Esophagus muscularis mucosa (tissue), 4 donors: Measurements from ENCODE around the gene YPEL1.

Experiments used
- EP300 ChIP-seq: sonication (generic); formaldehyde crosslinking; IDR thresholded peaks from one replicate; pipeline ENCODE4 v1.6.1; 2017; ENCODE audit warnings: antibody characterized with exemption
- POLR2A ChIP-seq: fragments of 450-650 bp; IDR thresholded peaks from one replicate; pipeline ENCODE4 v1.6.1; 2017; ENCODE audit warnings: antibody characterized with exemption, moderate library complexity, mild to moderate bottlenecking, low read depth
- POLR2AphosphoS5 ChIP-seq, 2 donors: sonication (generic); formaldehyde crosslinking; IDR thresholded peaks; one replicate each; pipeline ENCODE4 v1.6.1; 2017; ENCODE audit warnings: antibody characterized with exemption in 2 of 2
- TF ChIP-seq, protein P1 (sequence below), 3 experiments: fragments of 200-600 bp in 2 of 3; fragments of 450-650 bp in 1 of 3; sonication (generic) in 2 of 3; IDR thresholded peaks; one replicate each; pipeline ENCODE4 v1.5.1; 2017 to 2019; ENCODE audit warnings: antibody characterized with exemption in 3 of 3, mild to moderate bottlenecking in 2 of 3, moderate library complexity in 1 of 3

DNA sequence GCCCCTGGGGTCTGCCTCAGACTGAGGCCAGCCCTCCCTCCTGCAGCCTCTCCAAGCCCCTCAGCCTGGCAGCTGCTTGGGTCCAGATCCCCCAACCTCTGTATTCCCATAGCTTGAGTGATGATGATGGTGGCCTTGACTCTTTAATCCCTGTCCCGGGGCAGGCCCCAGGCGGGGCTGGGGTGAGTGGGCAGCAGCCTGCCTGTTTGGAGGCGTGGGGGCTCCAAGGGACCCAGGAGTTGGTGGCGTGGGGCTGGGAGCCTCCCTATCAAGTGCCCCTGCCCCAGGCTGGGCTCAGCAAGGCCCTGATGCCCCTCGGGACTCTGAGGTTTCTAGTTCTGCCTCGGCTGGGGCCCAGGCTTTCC, 47.3 kb downstream of the YPEL1 start:
- TF ChIP-seq, protein P1, sequence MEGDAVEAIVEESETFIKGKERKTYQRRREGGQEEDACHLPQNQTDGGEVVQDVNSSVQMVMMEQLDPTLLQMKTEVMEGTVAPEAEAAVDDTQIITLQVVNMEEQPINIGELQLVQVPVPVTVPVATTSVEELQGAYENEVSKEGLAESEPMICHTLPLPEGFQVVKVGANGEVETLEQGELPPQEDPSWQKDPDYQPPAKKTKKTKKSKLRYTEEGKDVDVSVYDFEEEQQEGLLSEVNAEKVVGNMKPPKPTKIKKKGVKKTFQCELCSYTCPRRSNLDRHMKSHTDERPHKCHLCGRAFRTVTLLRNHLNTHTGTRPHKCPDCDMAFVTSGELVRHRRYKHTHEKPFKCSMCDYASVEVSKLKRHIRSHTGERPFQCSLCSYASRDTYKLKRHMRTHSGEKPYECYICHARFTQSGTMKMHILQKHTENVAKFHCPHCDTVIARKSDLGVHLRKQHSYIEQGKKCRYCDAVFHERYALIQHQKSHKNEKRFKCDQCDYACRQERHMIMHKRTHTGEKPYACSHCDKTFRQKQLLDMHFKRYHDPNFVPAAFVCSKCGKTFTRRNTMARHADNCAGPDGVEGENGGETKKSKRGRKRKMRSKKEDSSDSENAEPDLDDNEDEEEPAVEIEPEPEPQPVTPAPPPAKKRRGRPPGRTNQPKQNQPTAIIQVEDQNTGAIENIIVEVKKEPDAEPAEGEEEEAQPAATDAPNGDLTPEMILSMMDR (IDR thresholded peaks at IDR 0.05), result no peak
- TF ChIP-seq POLR2A (no peak), EP300 (no peak), POLR2AphosphoS5 (IDR thresholded peaks at IDR 0.05) (no peak)
